Uterus (tissue), 4 donors: Measurements from ENCODE around the gene ZBTB44. TPM values are rescaled to one million over a fixed set of nuclear protein-coding genes. Genes with fewer than 3 reads are reported as not detected.

Experiments
- DNase-seq, 2 donors: peaks; one replicate each; pipeline ENCODE4 v3.0.0-alpha.2; 2019 to 2020
- H3K27ac ChIP-seq, 2 donors: fragments of 200-600 bp; sonication (generic); 1 replicate in 1 of 2; 2 replicates in 1 of 2; pipeline ENCODE4 v1.5.1; 2016 to 2018
- H3K27me3 ChIP-seq, 2 donors: fragments of 200-600 bp; sonication (generic); one replicate each; pipeline ENCODE4 v1.5.1; 2018 to 2019; ENCODE audit warnings: control low read depth in 1 of 2
- H3K36me3 ChIP-seq, 2 donors: fragments of 200-600 bp; sonication (generic); one replicate each; pipeline ENCODE4 v1.5.1; 2019; ENCODE audit warnings: control low read depth in 1 of 2
- H3K4me1 ChIP-seq, 2 donors: fragments of 200-600 bp; sonication (generic); one replicate each; pipeline ENCODE4 v1.5.1; 2018 to 2019; ENCODE audit warnings: control low read depth in 1 of 2
- H3K4me3 ChIP-seq, 2 donors: fragments of 200-600 bp; sonication (generic); 1 replicate in 1 of 2; 2 replicates in 1 of 2; pipeline ENCODE4 v1.5.1; 2018 to 2019; ENCODE audit warnings: mild to moderate bottlenecking in 1 of 2
- H3K9me3 ChIP-seq, 2 donors: fragments of 200-600 bp; sonication (generic); one replicate each; pipeline ENCODE4 v1.5.1; 2019; ENCODE audit warnings: control low read depth in 1 of 2
- CTCF ChIP-seq, 4 experiments: fragments of 200-600 bp in 2 of 4; fragments of 450-650 bp in 2 of 4; sonication (generic) in 2 of 4; IDR thresholded peaks; one replicate each; pipeline ENCODE4 v1.5.1; 2016 to 2019; ENCODE audit warnings: antibody characterized with exemption in 4 of 4, mild to moderate bottlenecking in 2 of 4, moderate library complexity in 1 of 4
- POLR2A ChIP-seq, 2 donors: fragments of 450-650 bp; IDR thresholded peaks; one replicate each; pipeline ENCODE4 v1.6.1; 2016; ENCODE audit warnings: antibody characterized with exemption in 2 of 2, mild to moderate bottlenecking in 1 of 2, moderate library complexity in 1 of 2
- intact Hi-C: fragments of 100-400 bp; cut with DNase I; formaldehyde crosslinking; loops from one replicate; pipeline ENCODE4 v1.15.1; 2023; ENCODE audit warnings: low total_unique reads
- total RNA-seq, 4 donors: library from RNA; depleted of rRNA in 3 of 4; stranded (reverse); fragments of >200 nt in 3 of 4; gene quantifications; one replicate each; pipeline versions ENCODE4 v1.1.0 to v1.2.4, GENCODE V29; 2014 to 2023
- donor health status: DM: yes; HTN: yes; CAD: no.

The ZBTB44 gene
- total RNA-seq, 4 donors from 2014 or later: 57.4 to 126 (median 95.5) TPM

GRCh38 chr11:130211144-130211543, 103.6 kb downstream of the ZBTB44 start:
- no peak overlapping the region for H3K27ac ChIP-seq
- no peak for TF ChIP-seq CTCF (IDR thresholded peaks at IDR 0.05)
- TF ChIP-seq POLR2A (IDR thresholded peaks at IDR 0.05): no peak
- no peaks in the 10 kb centered on the region for H3K9me3 ChIP-seq
- intact Hi-C loops: no loop called here
- no peaks in the 10 kb centered on the region for H3K36me3 ChIP-seq
- no peak overlapping the region for H3K4me3 ChIP-seq
- no peaks in the 10 kb centered on the region for H3K27me3 ChIP-seq
- no peaks in the 10 kb centered on the region for H3K4me1 ChIP-seq
- DNase-seq: no peak

GRCh38 chr11:130209954-130210854, 104.5 kb downstream of the ZBTB44 start:
- Histone ChIP-seq H3K4me1 (no peaks in the 10 kb centered on the region), H3K9me3 (no peaks in the 10 kb centered on the region), H3K27me3 (no peaks in the 10 kb centered on the region), H3K27ac (no peak overlapping the region), H3K4me3 (no peak overlapping the region), H3K36me3 (no peaks in the 10 kb centered on the region)
- TF ChIP-seq CTCF (IDR thresholded peaks at IDR 0.05): no peak
- TF ChIP-seq POLR2A (IDR thresholded peaks at IDR 0.05): no peak
- intact Hi-C loops: no loop called here
- DNase-seq: no peak

GRCh38 chr11:130209128-130209932, 105.4 kb downstream of the ZBTB44 start:
- H3K36me3 ChIP-seq: no peaks in the 10 kb centered on the region

GRCh38 chr11:130208241-130209127, 106.2 kb downstream of the ZBTB44 start:
- H3K36me3 ChIP-seq: no peaks in the 10 kb centered on the region
- no peaks in the 10 kb centered on the region for H3K4me1 ChIP-seq
- intact Hi-C loops: no loop called here

More at GRCh38 chr11:130209128-130209932, 105.4 kb downstream of the ZBTB44 start:
- H3K27ac ChIP-seq: no peak overlapping the region
- intact Hi-C loops: no loop called here
- TF ChIP-seq POLR2A (IDR thresholded peaks at IDR 0.05) (no peak), CTCF (IDR thresholded peaks at IDR 0.05) (no peak)
- DNase-seq: no peak
- no peaks in the 10 kb centered on the region for H3K9me3 ChIP-seq
- H3K27me3 ChIP-seq: no peaks in the 10 kb centered on the region
- H3K4me3 ChIP-seq: no peak overlapping the region
- no peaks in the 10 kb centered on the region for H3K4me1 ChIP-seq

More at GRCh38 chr11:130208241-130209127, 106.2 kb downstream of the ZBTB44 start:
- H3K27me3 ChIP-seq: no peaks in the 10 kb centered on the region
- DNase-seq: no peak
- no peak for TF ChIP-seq CTCF (IDR thresholded peaks at IDR 0.05)
- no peak for TF ChIP-seq POLR2A (IDR thresholded peaks at IDR 0.05)
- no peak overlapping the region for H3K27ac ChIP-seq
- no peaks in the 10 kb centered on the region for H3K9me3 ChIP-seq
- no peak overlapping the region for H3K4me3 ChIP-seq
